Naive thymus-derived CD4-positive, alpha-beta T cell (primary cell): ENCODE results near the gene TRIM41. TPM values are rescaled to one million over a fixed set of nuclear protein-coding genes. Genes with fewer than 3 reads are reported as not detected.

Experiments used
- ATAC-seq: fragments of 150-1000 bp; cut with Tn5 transposase; 2 replicates; pipeline ENCODE4 v1.10.0; 2021; ENCODE audit warnings: mild to moderate bottlenecking, moderate library complexity
- CTCF ChIA-PET: fragments of 350-600 bp; sonication (Branson Sonifier 250); formaldehyde crosslinking; loops from one replicate; lab custom pipeline; 2021; ENCODE audit warnings: antibody characterized with exemption; lab: Charles Lee
- POLR2A ChIA-PET: fragments of 350-600 bp; sonication (Branson Sonifier 250); formaldehyde crosslinking; loops from one replicate; lab custom pipeline; 2021; ENCODE audit warnings: antibody characterized with exemption, inconsistent platforms; lab: Charles Lee
- DNase-seq, 9 donors: peaks; one replicate each; pipeline versions ENCODE4 v3.0.0 to v3.0.0-alpha.2; 2020 to 2022; ENCODE audit warnings: mixed read lengths in 1 of 9
- H3K27ac ChIP-seq: one replicate; pipeline ENCODE4 v1.7.0; 2013; ENCODE audit warnings: mild to moderate bottlenecking, low read depth, low read length, moderate library complexity
- H3K27me3 ChIP-seq, 2 donors: one replicate each; pipeline ENCODE4 v1.7.0; 2013; ENCODE audit warnings: low read length in 2 of 2, mild to moderate bottlenecking in 2 of 2, moderate library complexity in 2 of 2; ENCODE audit not compliant: control insufficient read depth in 2 of 2, insufficient read depth in 2 of 2
- H3K36me3 ChIP-seq, 3 experiments: 1 replicate in 2 of 3; 2 replicates in 1 of 3; pipeline ENCODE4 v1.7.0; 2013; ENCODE audit warnings: low read length in 3 of 3, mild to moderate bottlenecking in 3 of 3, moderate library complexity in 1 of 3; ENCODE audit not compliant: insufficient read depth in 3 of 3, control insufficient read depth in 2 of 3
- H3K4me1 ChIP-seq, 2 donors: one replicate each; pipeline ENCODE4 v1.7.0; 2013; ENCODE audit warnings: low read length in 2 of 2, mild to moderate bottlenecking in 2 of 2, moderate library complexity in 1 of 2; ENCODE audit not compliant: control insufficient read depth in 2 of 2, insufficient read depth in 2 of 2
- H3K4me3 ChIP-seq: 2 replicates; pipeline ENCODE4 v1.7.0; 2013; ENCODE audit warnings: mild to moderate bottlenecking, low read length
- H3K9me3 ChIP-seq, 3 experiments: 1 replicate in 2 of 3; 2 replicates in 1 of 3; pipeline ENCODE4 v1.7.0; 2013; ENCODE audit warnings: low read length in 3 of 3; ENCODE audit not compliant: control insufficient read depth in 2 of 3
- H3K27ac Mint-ChIP-seq, 9 donors: one replicate each; pipeline ENCODE4 v1.8.0; 2020 to 2022; ENCODE audit warnings: mixed read lengths in 9 of 9, mild to moderate bottlenecking in 8 of 9, moderate library complexity in 5 of 9, inconsistent platforms in 2 of 9
- H3K27me3 Mint-ChIP-seq, 5 donors: one replicate each; pipeline ENCODE4 v1.8.0; 2021 to 2022; ENCODE audit warnings: mixed read lengths in 5 of 5, mild to moderate bottlenecking in 1 of 5
- H3K36me3 Mint-ChIP-seq, 5 donors: one replicate each; pipeline ENCODE4 v1.8.0; 2020 to 2022; ENCODE audit warnings: mixed read lengths in 5 of 5, mild to moderate bottlenecking in 3 of 5, inconsistent platforms in 1 of 5
- H3K4me1 Mint-ChIP-seq, 7 donors: one replicate each; pipeline ENCODE4 v1.8.0; 2020 to 2022; ENCODE audit warnings: mixed read lengths in 7 of 7, mild to moderate bottlenecking in 3 of 7, inconsistent platforms in 1 of 7
- H3K4me3 Mint-ChIP-seq, 10 donors: one replicate each; pipeline ENCODE4 v1.8.0; 2020 to 2022; ENCODE audit warnings: mild to moderate bottlenecking in 10 of 10, mixed read lengths in 10 of 10, moderate library complexity in 6 of 10, inconsistent platforms in 2 of 10
- H3K9me3 Mint-ChIP-seq, 11 donors: one replicate each; pipeline ENCODE4 v1.8.0; 2020 to 2022; ENCODE audit warnings: mixed read lengths in 11 of 11, mild to moderate bottlenecking in 4 of 11, inconsistent platforms in 1 of 11, moderate library complexity in 1 of 11
- intact Hi-C, 2 donors: fragments of 100-400 bp; cut with micrococcal nuclease; formaldehyde crosslinking; loops; one replicate each; pipeline ENCODE4 v1.15.1; 2023
- polyA plus RNA-seq, 2 donors: library from polyadenylated mRNA; unstranded; fragments of 300-500 nt; fragmentation: Illumina TruSeq; gene quantifications; one replicate each; pipeline ENCODE4 v1.2.3, GENCODE V29; 2021
- total RNA-seq, 6 experiments: library from RNA in 5 of 6; stranded (reverse) in 5 of 6; gene quantifications; 1 replicate in 5 of 6; 2 replicates in 1 of 6; pipeline ENCODE4 v1.2.3 and lab custom pipeline; 2021 to 2026

Gene TRIM41
- total and polyA plus RNA-seq, 7 experiments from 2014 or later, result 0.72 to 36.5 (median 31.0) TPM

- POLR2A ChIA-PET, result interaction anchor here (0.6 to 8.7 kb wide), 11 partner anchors 17 to 379 kb away, joined by 3 to 259 read pairs (median 4); partner anchors contain the start of genes RACK1, TRIM41, TRIM52 and TRIM7
- no peaks in the 10 kb centered on the region for H3K9me3 ChIP-seq
- DNase-seq, result peak in 8 of 9 donors; percentile 43 to 74 (median 56)
- CTCF ChIA-PET, result interaction anchor here (1.0 to 2.1 kb wide), 2 partner anchors 27 to 29 kb away, joined by 3 to 7 read pairs; no protein-coding TSS in a partner anchor
- ATAC-seq, result no peak
- peaks cover 19 to 68% (median 43%) of the 10 kb centered on the region in 7 donors for H3K4me1 Mint-ChIP-seq
- peaks cover 0 to 26% (median 0%) of the 10 kb centered on the region in 5 donors for H3K27me3 Mint-ChIP-seq
- peak overlapping the region; percentile 94 to 99 (median 97) for H3K4me3 Mint-ChIP-seq
- H3K4me1 ChIP-seq, result peaks cover 3 to 6% of the 10 kb centered on the region in 2 donors
- no peaks in the 10 kb centered on the region for H3K27me3 ChIP-seq
- H3K9me3 Mint-ChIP-seq, result peaks cover 0 to 39% (median 4%) of the 10 kb centered on the region in 11 donors
- H3K27ac Mint-ChIP-seq, result peak overlapping the region; percentile 95 to 100 (median 98)
- intact Hi-C loops, result loop anchor here (2.0 kb wide), 3 partner anchors 15 to 385 kb away; partner anchors contain the start of gene MGAT1 (in 1 of the 2)
- no peak overlapping the region for H3K4me3 ChIP-seq
- peaks cover 0 to 17% (median 0%) of the 10 kb centered on the region in 3 experiments for H3K36me3 ChIP-seq
- H3K27ac ChIP-seq, result no peak overlapping the region
- peaks cover 0 to 18% (median 0%) of the 10 kb centered on the region in 5 donors for H3K36me3 Mint-ChIP-seq
Measured at GRCh38 chr5:181187500-181188213, 35.4 kb upstream of the TRIM41 start.

GRCh38 chr5:181188700-181189362 is 34.2 kb upstream of the TRIM41 start:
- POLR2A ChIA-PET, result interaction anchor here (0.7 to 8.7 kb wide), 16 partner anchors 16 to 72 kb away, joined by 3 to 259 read pairs (median 7); partner anchors contain the start of genes RACK1, TRIM41, TRIM52 and TRIM7
- Mint-ChIP-seq H3K4me1 (peaks cover 22 to 72% (median 48%) of the 10 kb centered on the region in 7 donors), H3K27me3 (peaks cover 0 to 26% (median 0%) of the 10 kb centered on the region in 5 donors), H3K4me3 (peak overlapping the region; percentile 94 to 99 (median 97)), H3K9me3 (peaks cover 0 to 40% (median 4%) of the 10 kb centered on the region in 11 donors), H3K36me3 (peaks cover 0 to 18% (median 0%) of the 10 kb centered on the region in 5 donors), H3K27ac (peak overlapping the region; percentile 95 to 100 (median 98))
- CTCF ChIA-PET, result interaction anchor here (0.7 to 4.3 kb wide), 7 partner anchors 17 to 328 kb away, joined by 3 to 23 read pairs (median 5); partner anchors contain the start of genes TRIM41 and TRIM7
- peaks cover 3 to 5% of the 10 kb centered on the region in 2 donors for H3K4me1 ChIP-seq
- intact Hi-C loops, result loop anchor here (1.0 to 2.0 kb wide), 4 partner anchors 16 to 386 kb away; partner anchors contain the start of gene MGAT1 (in 1 of the 2)
- H3K4me3 ChIP-seq, result peak overlapping the region; percentile 99
- H3K9me3 ChIP-seq, result no peaks in the 10 kb centered on the region
- ATAC-seq, result no peak
- DNase-seq, result peak; percentile 53 to 90 (median 84)
- H3K27me3 ChIP-seq, result no peaks in the 10 kb centered on the region
- H3K36me3 ChIP-seq, result peaks cover 0 to 17% (median 0%) of the 10 kb centered on the region in 3 experiments
- H3K27ac ChIP-seq, result peak overlapping the region; percentile 86

- H3K4me1 ChIP-seq, result peaks cover 3 to 5% of the 10 kb centered on the region in 2 donors
- Mint-ChIP-seq H3K4me3 (peak overlapping the region; percentile 94 to 99 (median 97)), H3K9me3 (peaks cover 0 to 40% (median 4%) of the 10 kb centered on the region in 11 donors), H3K27me3 (peaks cover 0 to 26% (median 0%) of the 10 kb centered on the region in 5 donors), H3K4me1 (peaks cover 22 to 67% (median 44%) of the 10 kb centered on the region in 7 donors), H3K36me3 (peaks cover 0 to 18% (median 0%) of the 10 kb centered on the region in 5 donors), H3K27ac (peak overlapping the region; percentile 95 to 100 (median 98))
- POLR2A ChIA-PET, result interaction anchor here (0.8 to 8.7 kb wide), 24 partner anchors 9 to 501 kb away, joined by 3 to 259 read pairs (median 6); partner anchors contain the start of genes MGAT1, RACK1, TRIM41 and TRIM52
- CTCF ChIA-PET, result interaction anchor here (0.6 to 4.3 kb wide), 7 partner anchors 8 to 73 kb away, joined by 3 to 23 read pairs (median 7); partner anchors contain the start of genes TRIM41 and TRIM7
- ATAC-seq, result peak; percentile 48
- H3K36me3 ChIP-seq, result peaks cover 0 to 17% (median 0%) of the 10 kb centered on the region in 3 experiments
- no peaks in the 10 kb centered on the region for H3K9me3 ChIP-seq
- peak overlapping the region; percentile 99 for H3K4me3 ChIP-seq
- peak overlapping the region; percentile 86 for H3K27ac ChIP-seq
- DNase-seq, result peak; percentile 43 to 81 (median 75)
- intact Hi-C loops, result loop anchor here (1.0 to 2.0 kb wide), 4 partner anchors 17 to 387 kb away; partner anchors contain the start of gene MGAT1 (in 1 of the 2)
- H3K27me3 ChIP-seq, result no peaks in the 10 kb centered on the region
Measured at GRCh38 chr5:181189363-181189961, 33.6 kb upstream of the TRIM41 start.

GRCh38 chr5:181189962-181190710 is 32.9 kb upstream of the TRIM41 start:
- peaks cover 0 to 40% (median 4%) of the 10 kb centered on the region in 11 donors for H3K9me3 Mint-ChIP-seq
- intact Hi-C loops, result loop anchor here (1.0 to 2.0 kb wide), 4 partner anchors 17 to 387 kb away; partner anchors contain the start of gene MGAT1 (in 1 of the 2)
- peaks cover 0 to 18% (median 0%) of the 10 kb centered on the region in 5 donors for H3K36me3 Mint-ChIP-seq
- peak overlapping the region; percentile 86 for H3K27ac ChIP-seq
- H3K4me1 ChIP-seq, result peaks cover 0 to 5% of the 10 kb centered on the region in 2 donors
- H3K4me3 Mint-ChIP-seq, result peak overlapping the region; percentile 94 to 99 (median 97)
- DNase-seq (peak in 4 of 9 donors; percentile 39 to 65 (median 48)), ATAC-seq (no peak)
- H3K36me3 ChIP-seq, result peaks cover 0 to 17% (median 0%) of the 10 kb centered on the region in 3 experiments
- CTCF ChIA-PET, result interaction anchor here (0.6 to 4.3 kb wide), 10 partner anchors 8 to 72 kb away, joined by 3 to 23 read pairs (median 4); partner anchors contain the start of genes TRIM41 and TRIM7
- H3K27me3 Mint-ChIP-seq, result peaks cover 0 to 26% (median 0%) of the 10 kb centered on the region in 5 donors
- POLR2A ChIA-PET, result interaction anchor here (0.8 to 8.7 kb wide), 23 partner anchors 8 to 502 kb away, joined by 3 to 259 read pairs (median 6); partner anchors contain the start of genes MGAT1, RACK1, TRIM41 and TRIM52
- H3K27ac Mint-ChIP-seq, result peak overlapping the region; percentile 95 to 100 (median 98)
- peaks cover 22 to 61% (median 39%) of the 10 kb centered on the region in 7 donors for H3K4me1 Mint-ChIP-seq
- no peaks in the 10 kb centered on the region for H3K9me3 ChIP-seq
- H3K27me3 ChIP-seq, result no peaks in the 10 kb centered on the region
- H3K4me3 ChIP-seq, result peak overlapping the region; percentile 99
